ENCODE data around the gene ATXN1.

ATXN1 gene

DNA sequence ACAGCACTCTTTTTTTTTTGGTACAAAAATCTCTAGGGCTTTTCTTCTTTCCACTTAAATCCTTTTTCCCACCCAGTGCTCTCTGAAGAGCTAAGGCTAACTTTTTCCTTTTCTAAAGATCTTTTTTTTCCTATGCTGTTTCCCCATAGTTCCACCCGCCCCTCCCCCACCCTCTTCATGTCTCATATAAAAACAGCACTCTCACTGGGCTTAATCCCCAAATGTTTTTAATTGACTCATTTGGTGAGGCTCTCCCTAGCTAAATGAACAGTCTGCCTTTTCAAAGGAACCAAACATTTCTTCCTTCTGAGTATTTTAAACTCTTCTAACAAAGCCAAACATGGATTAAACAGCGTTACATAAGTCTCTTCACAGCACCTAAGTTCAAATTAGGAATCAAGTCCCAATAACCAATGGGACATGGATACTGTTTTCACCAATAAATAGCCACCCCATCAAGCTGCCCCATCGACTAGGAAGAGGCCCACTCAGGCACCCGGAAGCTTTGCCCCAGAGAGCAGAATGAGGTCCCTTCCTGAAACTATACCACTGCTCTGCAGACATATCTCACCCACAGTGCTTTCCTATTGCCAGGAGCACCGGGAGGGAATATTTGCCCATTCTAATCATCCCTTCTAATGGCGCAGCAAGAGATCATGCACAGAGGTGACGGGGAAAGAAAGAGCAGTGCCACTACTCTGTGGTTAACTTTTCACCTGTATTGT lies 63.7 kb downstream of the ATXN1 start:
- ChIA-PET POLR2A (interaction anchor here (1.0 to 1.4 kb wide), 2 partner anchors 64 to 65 kb away, joined by 4 to 6 read pairs; no protein-coding TSS in a partner anchor), CTCF (interaction anchor here (0.9 to 1.2 kb wide), 3 partner anchors 66 to 288 kb away, joined by 3 read pairs; no protein-coding TSS in a partner anchor)
- no peak overlapping the region for H3K4me3 ChIP-seq (ENCODE audit: low read depth, low read length)
- no peaks in the 10 kb centered on the region for H3K36me3 ChIP-seq (ENCODE audit: control insufficient read depth in 2 of 2, insufficient read depth in 1 of 2, low read length in 2 of 2)
- peaks cover 29% of the 10 kb centered on the region for H3K4me1 ChIP-seq (ENCODE audit: control insufficient read depth, insufficient read depth, low read length)
- H3K27ac ChIP-seq (ENCODE audit: extremely low read depth, low read depth, low read length) = no peak overlapping the region; the same call in 1 of the 2 replicates
- TF ChIP-seq ZIC2 (tag by site-specific recombination; IDR thresholded peaks at IDR 0.05) (peak; percentile 60), YY1 (tag by site-specific recombination; IDR thresholded peaks at IDR 0.05) (no peak), FEZF1 (tag by site-specific recombination; IDR thresholded peaks at IDR 0.05) (peak; percentile 61), ZNF664 (tag by site-specific recombination; IDR thresholded peaks at IDR 0.05) (no peak)
- H3K9me3 ChIP-seq (ENCODE audit: control insufficient read depth, insufficient read depth, low read depth, low read length) = no peaks in the 10 kb centered on the region

DNA sequence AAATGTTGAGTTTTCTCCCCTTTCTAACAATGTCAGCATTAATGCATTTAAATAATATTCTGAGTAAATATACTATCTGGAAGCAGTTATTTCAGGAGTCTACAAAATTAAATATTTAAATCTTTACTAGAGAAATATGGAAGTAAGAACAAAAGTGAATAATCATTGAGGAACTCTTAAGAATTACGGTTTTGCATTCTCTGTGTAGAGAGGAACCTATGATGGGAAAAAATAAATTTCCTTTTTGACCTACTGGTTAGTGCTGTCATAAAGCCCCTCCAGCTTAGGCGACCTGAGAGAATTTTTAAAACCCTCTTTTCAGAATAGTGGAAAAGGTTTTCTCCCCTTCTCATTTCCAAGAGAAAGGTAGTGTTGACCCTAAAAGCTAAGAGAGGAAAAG lies 64.8 kb downstream of the ATXN1 start:
- Histone ChIP-seq H3K9me3 (ENCODE audit: control insufficient read depth, insufficient read depth, low read depth, low read length) (no peaks in the 10 kb centered on the region), H3K36me3 (ENCODE audit: control insufficient read depth in 2 of 2, insufficient read depth in 1 of 2, low read length in 2 of 2) (no peaks in the 10 kb centered on the region), H3K4me1 (ENCODE audit: control insufficient read depth, insufficient read depth, low read length) (peaks cover 29% of the 10 kb centered on the region), H3K4me3 (ENCODE audit: low read depth, low read length) (no peak overlapping the region), H3K27ac (ENCODE audit: extremely low read depth, low read depth, low read length) (no peak overlapping the region)
- POLR2A ChIA-PET = interaction anchor here (1.0 kb wide), 1 partner anchor 65 kb away, joined by 4 read pairs; no protein-coding TSS in a partner anchor
- CTCF ChIA-PET = interaction anchor here (1.2 kb wide), 1 partner anchor 287 kb away, joined by 3 read pairs; no protein-coding TSS in a partner anchor
- TF ChIP-seq ZNF16 (tag by site-specific recombination; IDR thresholded peaks at IDR 0.05; ENCODE audit: low read depth) (no peak), ZNF660 (tag by site-specific recombination; IDR thresholded peaks at IDR 0.05) (no peak), ZSCAN4 (tag by site-specific recombination; IDR thresholded peaks at IDR 0.05) (no peak), ZNF157 (tag by site-specific recombination; IDR thresholded peaks at IDR 0.05) (no peak), ZNF561 (tag by site-specific recombination; IDR thresholded peaks at IDR 0.05; ENCODE audit: borderline replicate concordance) (no peak), OSR2 (tag by site-specific recombination; IDR thresholded peaks at IDR 0.05) (no peak), KLF16 (tag by site-specific recombination; IDR thresholded peaks at IDR 0.05) (no peak), ZBTB48 (tag by site-specific recombination; IDR thresholded peaks at IDR 0.05) (no peak), HOXA7 (CRISPR knock-in tag; IDR thresholded peaks at IDR 0.05; ENCODE audit: borderline replicate concordance) (no peak), ZSCAN18 (tag by site-specific recombination; IDR thresholded peaks at IDR 0.05) (no peak), KLF8 (tag by site-specific recombination; IDR thresholded peaks at IDR 0.05) (no peak), RBAK (tag by site-specific recombination; IDR thresholded peaks at IDR 0.05) (no peak), ATF2 (tag by site-specific recombination; IDR thresholded peaks at IDR 0.05; ENCODE audit: low read depth) (no peak), ZNF560 (tag by site-specific recombination; IDR thresholded peaks at IDR 0.05; ENCODE audit: borderline replicate concordance) (no peak), ZNF664 (tag by site-specific recombination; IDR thresholded peaks at IDR 0.05) (no peak), ZNF221 (tag by site-specific recombination; IDR thresholded peaks at IDR 0.05; ENCODE audit: borderline replicate concordance) (no peak), ZBTB49 (tag by site-specific recombination; IDR thresholded peaks at IDR 0.05; ENCODE audit: low read depth) (no peak)
- TF ChIP-seq, protein P1, sequence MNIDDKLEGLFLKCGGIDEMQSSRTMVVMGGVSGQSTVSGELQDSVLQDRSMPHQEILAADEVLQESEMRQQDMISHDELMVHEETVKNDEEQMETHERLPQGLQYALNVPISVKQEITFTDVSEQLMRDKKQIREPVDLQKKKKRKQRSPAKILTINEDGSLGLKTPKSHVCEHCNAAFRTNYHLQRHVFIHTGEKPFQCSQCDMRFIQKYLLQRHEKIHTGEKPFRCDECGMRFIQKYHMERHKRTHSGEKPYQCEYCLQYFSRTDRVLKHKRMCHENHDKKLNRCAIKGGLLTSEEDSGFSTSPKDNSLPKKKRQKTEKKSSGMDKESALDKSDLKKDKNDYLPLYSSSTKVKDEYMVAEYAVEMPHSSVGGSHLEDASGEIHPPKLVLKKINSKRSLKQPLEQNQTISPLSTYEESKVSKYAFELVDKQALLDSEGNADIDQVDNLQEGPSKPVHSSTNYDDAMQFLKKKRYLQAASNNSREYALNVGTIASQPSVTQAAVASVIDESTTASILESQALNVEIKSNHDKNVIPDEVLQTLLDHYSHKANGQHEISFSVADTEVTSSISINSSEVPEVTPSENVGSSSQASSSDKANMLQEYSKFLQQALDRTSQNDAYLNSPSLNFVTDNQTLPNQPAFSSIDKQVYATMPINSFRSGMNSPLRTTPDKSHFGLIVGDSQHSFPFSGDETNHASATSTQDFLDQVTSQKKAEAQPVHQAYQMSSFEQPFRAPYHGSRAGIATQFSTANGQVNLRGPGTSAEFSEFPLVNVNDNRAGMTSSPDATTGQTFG (tag by site-specific recombination; IDR thresholded peaks at IDR 0.05; ENCODE audit: borderline replicate concordance) = no peak
- TF ChIP-seq, protein P2, sequence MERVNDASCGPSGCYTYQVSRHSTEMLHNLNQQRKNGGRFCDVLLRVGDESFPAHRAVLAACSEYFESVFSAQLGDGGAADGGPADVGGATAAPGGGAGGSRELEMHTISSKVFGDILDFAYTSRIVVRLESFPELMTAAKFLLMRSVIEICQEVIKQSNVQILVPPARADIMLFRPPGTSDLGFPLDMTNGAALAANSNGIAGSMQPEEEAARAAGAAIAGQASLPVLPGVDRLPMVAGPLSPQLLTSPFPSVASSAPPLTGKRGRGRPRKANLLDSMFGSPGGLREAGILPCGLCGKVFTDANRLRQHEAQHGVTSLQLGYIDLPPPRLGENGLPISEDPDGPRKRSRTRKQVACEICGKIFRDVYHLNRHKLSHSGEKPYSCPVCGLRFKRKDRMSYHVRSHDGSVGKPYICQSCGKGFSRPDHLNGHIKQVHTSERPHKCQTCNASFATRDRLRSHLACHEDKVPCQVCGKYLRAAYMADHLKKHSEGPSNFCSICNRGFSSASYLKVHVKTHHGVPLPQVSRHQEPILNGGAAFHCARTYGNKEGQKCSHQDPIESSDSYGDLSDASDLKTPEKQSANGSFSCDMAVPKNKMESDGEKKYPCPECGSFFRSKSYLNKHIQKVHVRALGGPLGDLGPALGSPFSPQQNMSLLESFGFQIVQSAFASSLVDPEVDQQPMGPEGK (tag by site-specific recombination; IDR thresholded peaks at IDR 0.05) = no peak
